ENCODE results near the gene IL1R2. TPM values are rescaled to one million over a fixed set of nuclear protein-coding genes. Genes with fewer than 3 reads are reported as not detected.

IL1R2 gene
- total RNA-seq, 4 donors from 2014 or later, result 7.1 to 52.4 (median 29.9) TPM

DNA sequence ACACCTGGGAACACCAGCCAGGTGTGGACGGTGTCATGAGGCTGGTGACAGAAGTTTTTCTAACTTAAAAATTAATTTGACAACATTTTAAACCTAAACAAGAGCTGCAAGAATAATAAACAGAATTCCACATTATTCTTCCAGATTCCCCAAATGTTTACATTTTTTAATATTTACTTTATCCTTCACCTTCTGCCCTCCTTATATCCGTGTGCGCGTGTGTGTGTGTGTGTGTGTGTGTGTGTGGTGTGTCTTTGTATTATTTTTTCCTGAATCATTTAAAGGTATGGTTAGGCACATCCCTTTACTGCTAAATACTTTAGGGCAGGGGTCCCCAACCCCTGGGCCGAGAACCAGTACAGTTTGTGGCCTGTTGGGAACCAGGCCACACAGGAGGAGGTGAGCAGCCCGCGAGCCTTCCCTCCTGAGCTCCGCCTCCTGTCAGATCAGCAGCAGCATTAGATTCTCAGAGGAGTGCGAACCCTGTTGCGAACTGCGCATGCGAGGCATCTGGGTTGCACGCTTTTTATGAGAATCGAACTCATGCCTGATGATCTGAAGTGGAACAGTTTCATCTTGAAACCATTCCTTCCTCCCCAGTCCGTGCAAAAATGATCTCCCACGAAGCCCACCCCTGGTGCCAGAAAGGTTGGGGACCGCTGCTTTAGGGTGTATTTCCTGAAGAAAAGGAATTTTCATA lies 16.4 kb upstream of the IL1R2 start:
- in situ Hi-C loops (cut with MboI; ENCODE audit: low pct_ligation_motif_present in 1 of 4, low pct_unique_long_range_greater_than_20kb in 1 of 4, low sequenced_read_pairs in 3 of 4), result no loop called here
- Histone ChIP-seq H3K9me3 (no peaks in the 10 kb centered on the region), H3K27ac (no peak overlapping the region), H3K4me3 (no peak overlapping the region), H3K36me3 (no peaks in the 10 kb centered on the region), H3K4me1 (no peaks in the 10 kb centered on the region), H3K27me3 (no peaks in the 10 kb centered on the region)
- TF ChIP-seq CTCF (IDR thresholded peaks at IDR 0.05), result no peak
- no peak for TF ChIP-seq EP300 (IDR thresholded peaks at IDR 0.05; ENCODE audit: low read depth)
- no peak for TF ChIP-seq POLR2AphosphoS5 (IDR thresholded peaks at IDR 0.05)
- no peak for TF ChIP-seq POLR2A (IDR thresholded peaks at IDR 0.05)
- WGBS, 2 donors (ENCODE audit: low coverage in 1 of 2), result 79 to 87% methylated on average over 15 to 17 of the region's 17 CpGs
- intact Hi-C loops (cut with DNase I; ENCODE audit: low total_unique reads), result no loop called here
- no peak for DNase-seq

DNA sequence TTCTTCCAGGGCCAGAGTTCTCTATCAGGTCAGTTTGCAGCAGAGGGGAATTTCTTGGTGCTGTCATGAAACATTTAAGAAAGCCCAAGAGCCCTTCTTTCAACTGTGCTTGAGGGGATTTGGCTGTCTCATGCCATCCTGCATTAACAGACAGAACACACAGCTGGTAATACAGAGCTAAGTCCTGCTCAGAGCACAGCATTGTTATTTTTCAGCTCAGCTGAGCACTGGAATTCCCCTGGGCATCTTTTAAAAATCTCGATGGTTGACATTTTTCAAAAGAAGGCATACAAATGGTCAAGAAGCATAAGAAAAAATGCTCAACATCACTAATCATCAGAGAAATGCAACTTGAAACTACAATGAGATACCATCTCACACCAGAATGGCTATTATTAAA lies 14.9 kb upstream of the IL1R2 start:
- 20 to 32% methylated on average over 1 of the region's 1 CpG for WGBS, 2 donors (ENCODE audit: low coverage in 1 of 2)
- Histone ChIP-seq H3K4me3 (no peak overlapping the region), H3K27me3 (no peaks in the 10 kb centered on the region), H3K4me1 (no peaks in the 10 kb centered on the region), H3K36me3 (no peaks in the 10 kb centered on the region), H3K9me3 (no peaks in the 10 kb centered on the region), H3K27ac (no peak overlapping the region)
- TF ChIP-seq POLR2AphosphoS5 (IDR thresholded peaks at IDR 0.05), result no peak
- no peak for TF ChIP-seq CTCF (IDR thresholded peaks at IDR 0.05)
- no peak for TF ChIP-seq POLR2A (IDR thresholded peaks at IDR 0.05)
- no peak for TF ChIP-seq EP300 (IDR thresholded peaks at IDR 0.05; ENCODE audit: low read depth)
- intact Hi-C loops (cut with DNase I; ENCODE audit: low total_unique reads), result no loop called here
- DNase-seq, result no peak
- in situ Hi-C loops (cut with MboI; ENCODE audit: low pct_ligation_motif_present in 1 of 4, low pct_unique_long_range_greater_than_20kb in 1 of 4, low sequenced_read_pairs in 3 of 4), result no loop called here

DNA sequence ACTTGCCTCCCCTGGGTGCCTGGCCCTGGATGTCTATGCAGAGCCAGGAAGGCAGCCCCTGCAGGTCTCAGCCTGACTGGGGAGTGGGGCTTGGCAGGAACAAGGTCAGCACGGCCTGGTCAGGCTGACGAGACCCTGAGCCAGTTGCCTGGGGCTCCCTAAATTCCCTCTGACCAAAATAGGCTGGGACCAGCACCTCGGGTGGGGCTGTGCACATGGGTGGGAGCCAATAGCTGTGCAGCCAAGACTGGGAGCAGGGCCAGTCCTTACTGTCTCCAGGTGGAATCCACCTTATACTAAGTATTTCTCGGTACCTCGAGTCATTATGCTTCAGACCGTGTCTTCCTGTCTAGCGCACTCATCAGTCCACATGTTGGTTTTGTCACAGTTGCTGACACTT lies 11.4 kb upstream of the IL1R2 start:
- H3K4me1 ChIP-seq, result peaks cover 0 to 14% (median 5%) of the 10 kb centered on the region in 4 donors
- no peak for TF ChIP-seq POLR2A (IDR thresholded peaks at IDR 0.05)
- TF ChIP-seq CTCF (IDR thresholded peaks at IDR 0.05), result no peak
- TF ChIP-seq EP300 (IDR thresholded peaks at IDR 0.05; ENCODE audit: low read depth), result no peak
- TF ChIP-seq POLR2AphosphoS5 (IDR thresholded peaks at IDR 0.05), result no peak
- H3K4me3 ChIP-seq, result no peak overlapping the region
- H3K36me3 ChIP-seq, result no peaks in the 10 kb centered on the region
- no peaks in the 10 kb centered on the region for H3K9me3 ChIP-seq
- no peaks in the 10 kb centered on the region for H3K27me3 ChIP-seq
- WGBS, 2 donors (ENCODE audit: low coverage in 1 of 2), result 83% methylated on average over 7 of the region's 7 CpGs; no CpG with 5 or more reads in 1 of the 2 donors
- no peak for DNase-seq
- in situ Hi-C loops (cut with MboI; ENCODE audit: low pct_ligation_motif_present in 1 of 4, low pct_unique_long_range_greater_than_20kb in 1 of 4, low sequenced_read_pairs in 3 of 4) (no loop called here), intact Hi-C loops (cut with DNase I; ENCODE audit: low total_unique reads) (loop anchor here (10.0 kb wide), 1 partner anchor 96 kb away; no protein-coding TSS in a partner anchor)
- H3K27ac ChIP-seq, result no peak overlapping the region

- no peak for TF ChIP-seq EP300 (IDR thresholded peaks at IDR 0.05; ENCODE audit: low read depth)
- TF ChIP-seq POLR2AphosphoS5 (IDR thresholded peaks at IDR 0.05), result no peak
- TF ChIP-seq POLR2A (IDR thresholded peaks at IDR 0.05), result no peak
- no peak for TF ChIP-seq CTCF (IDR thresholded peaks at IDR 0.05)
Measured at GRCh38 chr2:101981066-101981465, 10.7 kb upstream of the IL1R2 start.

More at GRCh38 chr2:101981066-101981465, 10.7 kb upstream of the IL1R2 start:
- WGBS, 2 donors (ENCODE audit: low coverage in 1 of 2), result 58% methylated on average over 5 of the region's 5 CpGs; no CpG with 5 or more reads in 1 of the 2 donors
- DNase-seq, result no peak
- in situ Hi-C loops (cut with MboI; ENCODE audit: low pct_ligation_motif_present in 1 of 4, low pct_unique_long_range_greater_than_20kb in 1 of 4, low sequenced_read_pairs in 3 of 4) (no loop called here), intact Hi-C loops (cut with DNase I; ENCODE audit: low total_unique reads) (loop anchor here (10.0 kb wide), 1 partner anchor 96 kb away; no protein-coding TSS in a partner anchor)
- no peaks in the 10 kb centered on the region for H3K9me3 ChIP-seq
- no peaks in the 10 kb centered on the region for H3K27me3 ChIP-seq
- no peak overlapping the region for H3K27ac ChIP-seq
- H3K4me3 ChIP-seq, result no peak overlapping the region
- peaks cover under 1 to 20% (median 8%) of the 10 kb centered on the region in 4 donors for H3K4me1 ChIP-seq
- H3K36me3 ChIP-seq, result no peaks in the 10 kb centered on the region
